Measurements from ENCODE around the gene PACSIN2.

PACSIN2 gene

GRCh38 chr22:42901790-42902508 is 113.0 kb downstream of the PACSIN2 start:
- no peak for DNase-seq

- no peak for DNase-seq
Observed at GRCh38 chr22:42897960-42898359, 117.0 kb downstream of the PACSIN2 start.

- DNase-seq, result no peak
Observed at GRCh38 chr22:42895541-42895981, 119.4 kb downstream of the PACSIN2 start.

- no peak for DNase-seq
Observed at GRCh38 chr22:42895087-42895486, 119.9 kb downstream of the PACSIN2 start.

GRCh38 chr22:42893371-42894150 is 121.4 kb downstream of the PACSIN2 start:
- no peak for DNase-seq

GRCh38 chr22:42892571-42893316 is 122.2 kb downstream of the PACSIN2 start:
- no peak for DNase-seq

- no peak for DNase-seq
Observed at GRCh38 chr22:42892156-42892555, 122.8 kb downstream of the PACSIN2 start.

- no peak for DNase-seq
Observed at GRCh38 chr22:42891696-42892095, 123.3 kb downstream of the PACSIN2 start.

GRCh38 chr22:42891008-42891407 is 123.9 kb downstream of the PACSIN2 start:
- no peak for DNase-seq

- no peak for DNase-seq
Observed at GRCh38 chr22:42889304-42889703, 125.6 kb downstream of the PACSIN2 start.

- no peak for DNase-seq
Observed at GRCh38 chr22:42887523-42888507, 127.1 kb downstream of the PACSIN2 start.

- no peak for DNase-seq
Observed at GRCh38 chr22:42887120-42887519, 127.8 kb downstream of the PACSIN2 start.

- DNase-seq, result no peak
Observed at GRCh38 chr22:42885446-42885845, 129.5 kb downstream of the PACSIN2 start.

- no peak for DNase-seq
Observed at GRCh38 chr22:42884616-42885375, 130.2 kb downstream of the PACSIN2 start.

GRCh38 chr22:42883970-42884369 is 131.0 kb downstream of the PACSIN2 start:
- DNase-seq, result no peak

GRCh38 chr22:42883121-42883520 is 131.8 kb downstream of the PACSIN2 start:
- DNase-seq, result no peak

- DNase-seq, result no peak
Observed at GRCh38 chr22:42881982-42882656, 132.8 kb downstream of the PACSIN2 start.

- DNase-seq, result no peak
Observed at GRCh38 chr22:42881298-42881697, 133.7 kb downstream of the PACSIN2 start.

- DNase-seq, result no peak
Observed at GRCh38 chr22:42880815-42881214, 134.1 kb downstream of the PACSIN2 start.

GRCh38 chr22:42879371-42880021 is 135.5 kb downstream of the PACSIN2 start:
- no peak for DNase-seq

All from NCI-H2029 treated with DMSO at 0.1 percent for 48 hours (cell line).